Left colon (tissue), 2 donors: ENCODE measurements around the gene DBNL. TPM values are rescaled to one million over a fixed set of nuclear protein-coding genes. Genes with fewer than 3 reads are reported as not detected.
"Not testable (repeated sequence)": the region's sequence is repeated elsewhere in the genome, so short reads cannot be mapped to it uniquely, and the experiment has no call there.

Experiments
- ATAC-seq: fragments of 200-7000 bp; cut with Tn5 transposase; one replicate; pipeline ENCODE4 v1.9.1; 2020; ENCODE audit warnings: mild to moderate bottlenecking, moderate library complexity
- DNase-seq, 2 donors: peaks; one replicate each; pipeline ENCODE4 v3.0.0-alpha.2; 2020
- intact Hi-C, 2 donors: fragments of 100-400 bp; cut with DNase I in 1 of 2; cut with micrococcal nuclease in 1 of 2; formaldehyde crosslinking; loops; one replicate each; pipeline versions ENCODE4 v1.11.2 to v1.14.0; 2022; cut with DNase I, micrococcal nuclease
- long read RNA-seq: library from polyadenylated mRNA; unstranded; transcript quantifications from one replicate; pipeline ENCODE4 v2.0.0, GENCODE V29; 2021
- total RNA-seq, 2 donors: library from RNA; stranded (reverse); fragmentation: NEBNext Ultra II Directional; extraction: Animal tissue kit (Norgen Biotek cat#: 25700); gene quantifications; one replicate each; pipeline ENCODE4 v1.2.1, GENCODE V29; 2021
- donor health status: DM: no; HTN: no; CAD: no.
- donor health status: DM: yes; HTN: yes; CAD: no.

Gene DBNL
- total RNA-seq: 10 to 100 TPM; 87.0 to 90.5 TPM
- long read RNA-seq, transcript DBNL-210 (13 exons, 1,808 nt): major isoform, 128 of 235 reads
- long read RNA-seq, transcript DBNL-220 (13 exons, 2,117 nt): minor isoform, 51 of 235 reads
- long read RNA-seq, partial matches to known transcripts: 21 of 235 reads
- long read RNA-seq, other reads (novel, unspliced or antisense): 32 of 235 reads

DNA sequence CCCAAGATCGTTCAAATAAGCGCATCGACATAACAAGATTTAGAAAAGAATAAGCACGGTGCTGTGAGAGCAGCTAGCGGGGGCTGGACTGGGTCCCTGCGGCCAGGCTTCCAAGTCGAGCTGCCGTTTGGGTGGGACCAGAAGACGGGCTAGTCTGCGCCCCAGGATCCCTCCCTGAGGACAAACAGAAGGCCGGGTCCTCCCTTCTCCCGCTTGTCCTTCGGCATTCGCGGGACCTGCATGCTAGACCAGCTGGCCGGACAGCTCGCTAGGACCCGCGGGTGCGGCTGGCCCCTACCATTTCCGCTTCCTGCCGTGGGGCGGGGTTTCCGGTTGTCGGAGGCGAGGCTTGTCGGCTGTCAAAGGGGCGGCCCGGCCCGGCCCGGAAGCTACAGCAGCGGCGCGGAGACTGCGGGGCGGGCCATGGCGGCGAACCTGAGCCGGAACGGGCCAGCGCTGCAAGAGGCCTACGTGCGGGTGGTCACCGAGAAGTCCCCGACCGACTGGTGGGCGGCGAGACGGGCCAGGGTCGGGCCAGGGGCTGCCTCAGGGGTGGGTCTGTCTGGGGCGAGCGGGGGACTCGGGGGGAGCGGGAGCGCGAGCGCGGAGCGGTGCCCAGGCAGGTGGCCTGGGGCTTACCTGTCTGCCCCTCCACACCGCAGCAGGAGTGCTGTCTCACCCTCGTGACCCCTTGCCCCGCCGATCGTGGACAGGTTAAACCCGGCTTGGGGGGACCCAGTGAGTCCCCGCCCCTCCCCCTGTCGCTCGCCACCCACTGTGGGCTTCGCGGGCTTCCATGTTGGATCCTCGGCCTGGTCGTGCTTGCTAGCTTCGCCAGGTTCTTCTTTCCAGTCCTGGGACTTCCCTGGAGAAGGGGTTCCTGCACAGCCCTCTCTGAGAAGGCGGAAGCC is at the start of gene DBNL:
DBNL (plus strand) TSS at position 388 of the 911 bp plus-strand sequence; CDS start at position 424, 36 bp downstream.
- peak; percentile 88 for ATAC-seq
- intact Hi-C loops: no loop called here
- DNase-seq: peak; percentile 96 to 98

GRCh38 chr7:43997532-43997931 is 47.0 kb upstream of the DBNL start, which contains the start of gene SPDYE1:
Gene SPDYE1 (plus strand): TSS chr7:43997897. CDS start chr7:43999950, 2,053 bp downstream.
- intact Hi-C loops, DNase-seq: not testable (repeated sequence)
- peak; percentile 11 for ATAC-seq

DNA sequence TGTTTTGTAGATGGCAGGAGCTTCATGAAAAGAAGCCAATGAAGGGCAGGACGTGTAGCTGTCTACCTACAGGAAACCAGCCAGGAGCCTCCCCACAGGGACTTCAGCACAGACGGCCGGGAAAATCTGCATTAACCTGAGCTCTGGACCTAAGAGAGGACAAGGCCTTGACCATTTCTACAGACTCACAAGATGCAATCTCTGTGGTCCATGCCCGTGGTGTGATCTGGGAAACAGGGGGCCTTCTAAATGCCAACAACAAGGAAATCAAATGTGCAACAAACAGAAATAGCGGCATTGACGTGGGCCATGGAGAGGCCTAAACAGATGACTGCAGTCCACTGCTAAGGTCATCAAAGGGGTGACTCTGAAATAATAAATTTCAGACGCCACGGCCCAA is 32.4 kb upstream of the DBNL start:
- DNase-seq, intact Hi-C loops, ATAC-seq: not testable (repeated sequence)

- DNase-seq, intact Hi-C loops, ATAC-seq: not testable (repeated sequence)
Observed at GRCh38 chr7:44015090-44015489, 29.4 kb upstream of the DBNL start.

- DNase-seq (peak; percentile 97 to 99), ATAC-seq (peak; percentile 94)
- intact Hi-C loops: not testable (repeated sequence)
Observed at GRCh38 chr7:44018857-44019807, 25.4 kb upstream of the DBNL start.

DNA sequence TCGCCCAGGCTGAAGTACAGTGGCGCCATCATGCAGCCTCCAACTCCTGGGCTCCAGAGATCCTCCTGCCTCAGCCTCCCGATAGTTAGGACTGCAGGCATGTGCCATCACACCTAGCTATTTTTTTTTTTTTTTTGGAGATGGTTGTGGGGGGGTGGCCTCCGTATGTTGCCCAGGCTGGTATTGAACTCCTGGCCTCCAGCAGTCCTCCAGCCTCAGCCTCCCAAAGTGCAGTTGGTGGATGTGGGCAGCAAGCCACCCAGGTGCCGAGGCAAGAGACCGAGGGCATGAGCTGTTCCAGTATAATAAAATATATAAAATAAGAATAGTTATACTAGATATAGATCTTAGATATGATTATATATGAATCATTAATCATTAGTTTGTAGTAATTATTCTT is 24.7 kb upstream of the DBNL start:
- DNase-seq, ATAC-seq, intact Hi-C loops: not testable (repeated sequence)

DNA sequence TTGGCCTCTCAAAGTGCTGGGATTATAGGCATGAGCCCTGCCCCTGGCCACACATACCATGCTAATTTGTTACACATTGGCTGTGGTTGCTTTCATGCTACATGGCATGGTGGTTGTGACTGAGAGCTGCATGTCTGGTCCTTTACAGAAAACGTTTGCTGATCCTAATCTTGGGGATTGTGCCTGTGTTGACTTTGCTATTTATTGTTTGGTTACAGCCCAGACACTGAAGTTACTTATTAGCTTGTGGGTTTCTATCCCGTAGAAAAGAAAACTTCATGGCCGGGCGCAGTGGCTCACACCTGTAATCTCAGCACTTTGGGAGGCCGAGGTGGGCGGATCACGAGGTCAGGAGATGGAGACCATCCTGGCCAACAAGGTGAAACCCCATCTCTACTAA is 22.4 kb upstream of the DBNL start:
- ATAC-seq: peak; percentile 43
- intact Hi-C loops, DNase-seq: not testable (repeated sequence)

DNA sequence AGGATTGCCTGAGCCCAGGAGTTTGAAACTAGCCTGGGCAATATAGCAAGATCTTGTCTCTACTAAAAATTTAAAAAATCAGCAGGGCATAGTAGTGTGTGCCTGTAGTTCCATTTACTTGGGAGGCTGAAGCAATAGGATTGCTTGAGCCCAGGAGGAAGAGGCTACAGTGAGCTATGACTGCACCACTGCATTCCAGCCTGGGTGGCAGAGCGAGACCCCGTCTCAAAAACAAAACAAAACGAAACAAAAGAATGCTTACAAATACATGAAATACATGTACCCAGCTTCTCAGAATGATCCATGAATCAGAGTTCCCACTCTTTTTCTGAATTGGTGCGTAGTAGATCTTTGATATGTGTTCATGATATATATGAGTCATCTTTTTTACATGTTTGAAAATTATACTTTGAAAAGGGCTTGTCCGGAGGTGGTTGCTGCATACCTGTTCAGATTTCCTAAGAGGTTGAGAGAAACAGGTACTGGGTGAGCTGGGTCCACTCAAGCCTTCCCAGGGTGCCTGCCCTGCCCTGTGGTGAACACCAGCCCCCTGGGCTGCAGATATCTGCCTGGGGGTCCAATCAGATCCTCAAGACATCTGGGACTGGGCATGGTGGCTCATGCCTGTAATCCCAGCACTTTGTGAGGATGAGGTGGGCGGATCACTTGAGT is 21.6 kb upstream of the DBNL start:
- intact Hi-C loops, DNase-seq, ATAC-seq: not testable (repeated sequence)

- intact Hi-C loops, ATAC-seq, DNase-seq: not testable (repeated sequence)
Observed at GRCh38 chr7:44029433-44029832, 15.1 kb upstream of the DBNL start.

GRCh38 chr7:44030029-44030428 is 14.5 kb upstream of the DBNL start:
- intact Hi-C loops, DNase-seq: not testable (repeated sequence)
- peak; percentile 40 for ATAC-seq

- ATAC-seq, DNase-seq, intact Hi-C loops: not testable (repeated sequence)
Observed at GRCh38 chr7:44031319-44031718, 13.2 kb upstream of the DBNL start.

DNA sequence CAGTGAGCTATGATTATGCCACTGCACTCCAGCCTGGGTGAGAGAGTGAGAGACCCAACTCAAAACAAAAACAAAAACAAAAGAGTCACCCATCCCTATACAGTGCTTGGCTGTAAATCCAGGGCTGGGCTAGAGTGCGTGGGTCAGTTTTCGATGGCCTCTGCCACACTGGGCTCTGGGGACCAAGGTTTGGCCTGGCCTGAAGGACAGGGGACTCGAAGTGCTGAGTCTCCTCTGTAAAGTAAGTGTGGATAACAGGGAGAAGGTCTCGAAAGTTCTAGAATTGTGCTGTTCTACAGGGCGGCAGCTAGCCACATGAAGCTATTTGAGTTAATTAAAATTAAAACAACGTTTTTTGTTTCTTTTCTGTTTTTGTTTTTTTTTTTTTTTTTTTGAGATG is 12.5 kb upstream of the DBNL start:
- DNase-seq, ATAC-seq, intact Hi-C loops: not testable (repeated sequence)

- intact Hi-C loops, ATAC-seq, DNase-seq: not testable (repeated sequence)
Observed at GRCh38 chr7:44033971-44034844, 10.3 kb upstream of the DBNL start.

DNA sequence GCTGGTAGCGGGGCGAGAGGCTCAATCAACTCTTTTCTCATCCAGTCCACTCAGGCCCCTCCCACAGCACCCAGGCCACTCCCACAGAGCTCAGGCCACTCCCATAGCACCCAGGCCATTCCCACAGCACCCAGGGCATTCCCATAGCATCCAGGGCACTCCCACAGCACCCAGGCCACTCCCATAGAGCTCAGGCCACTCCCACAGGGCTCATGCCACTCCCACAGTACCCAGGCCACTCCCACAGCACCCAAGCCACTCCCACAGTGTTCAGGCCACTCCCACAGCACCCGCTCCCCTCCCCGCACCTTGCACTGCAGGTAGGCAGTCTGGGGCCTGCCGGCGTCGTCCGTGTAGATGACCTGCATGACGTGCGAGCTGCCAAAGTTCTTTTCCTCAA is 8.1 kb upstream of the DBNL start:
- intact Hi-C loops: not testable (repeated sequence)
- peak; percentile 56 for ATAC-seq
- DNase-seq: peak in 1 of 2 donors; percentile 66

GRCh38 chr7:44037951-44038350 is 6.6 kb upstream of the DBNL start:
- intact Hi-C loops, DNase-seq: not testable (repeated sequence)
- peak; percentile 14 for ATAC-seq

GRCh38 chr7:44038553-44038952 is 5.9 kb upstream of the DBNL start:
- DNase-seq, intact Hi-C loops, ATAC-seq: not testable (repeated sequence)

GRCh38 chr7:44038961-44039558 is 5.4 kb upstream of the DBNL start:
- intact Hi-C loops: not testable (repeated sequence)
- DNase-seq (peak; percentile 97 to 99), ATAC-seq (peak; percentile 74)
